Mesenchymal stem cell (in vitro differentiated cells and primary cell): Measurements from ENCODE around the gene SLC23A3.

Source experiments
- DNase-seq: peaks from one replicate; pipeline ENCODE4 v3.0.0-alpha.2; 2013
- H2AFZ ChIP-seq: one replicate; pipeline ENCODE4 v1.6.1; 2013; ENCODE audit warnings: low read depth, mild to moderate bottlenecking, control low read depth, inconsistent platforms, low read length, moderate library complexity
- H2AK5ac ChIP-seq: 2 replicates; pipeline ENCODE4 v1.6.1; 2013; ENCODE audit warnings: low read length, moderate library complexity, mild to moderate bottlenecking, inconsistent platforms; ENCODE audit not compliant: severe bottlenecking
- H2BK120ac ChIP-seq: one replicate; pipeline ENCODE4 v1.6.1; 2013; ENCODE audit warnings: low read depth, mild to moderate bottlenecking, inconsistent platforms, low read length, moderate library complexity
- H2BK12ac ChIP-seq, 2 experiments: one replicate each; pipeline ENCODE4 v1.6.1; 2013; ENCODE audit warnings: inconsistent platforms in 2 of 2, low read length in 2 of 2, mild to moderate bottlenecking in 2 of 2, moderate library complexity in 2 of 2, control low read depth in 1 of 2
- H2BK15ac ChIP-seq: one replicate; pipeline ENCODE4 v1.6.1; 2013; ENCODE audit warnings: mild to moderate bottlenecking, low read depth, inconsistent platforms; ENCODE audit not compliant: poor library complexity, severe bottlenecking
- H2BK5ac ChIP-seq: 2 replicates; pipeline ENCODE4 v1.6.1; 2013; ENCODE audit warnings: low read depth, mild to moderate bottlenecking, low read length, control low read depth, inconsistent platforms; ENCODE audit not compliant: poor library complexity, severe bottlenecking
- H3K14ac ChIP-seq, 2 experiments: one replicate each; pipeline ENCODE4 v1.6.1; 2013; ENCODE audit warnings: inconsistent platforms in 2 of 2, low read length in 2 of 2, control low read depth in 1 of 2, mild to moderate bottlenecking in 1 of 2, moderate library complexity in 1 of 2
- H3K18ac ChIP-seq, 2 experiments: one replicate each; pipeline ENCODE4 v1.6.1; 2013; ENCODE audit warnings: inconsistent platforms in 2 of 2, low read length in 2 of 2, control low read depth in 1 of 2, low read depth in 1 of 2, mild to moderate bottlenecking in 1 of 2
- H3K23ac ChIP-seq, 2 experiments: one replicate each; pipeline ENCODE4 v1.6.1; 2013; ENCODE audit warnings: inconsistent platforms in 2 of 2, low read length in 2 of 2, mild to moderate bottlenecking in 2 of 2, moderate library complexity in 2 of 2, control low read depth in 1 of 2
- H3K27ac ChIP-seq: 2 replicates; pipeline ENCODE4 v1.5.1; 2013; ENCODE audit warnings: mild to moderate bottlenecking, moderate library complexity, low read length, control low read depth, inconsistent platforms; ENCODE audit not compliant: poor library complexity, severe bottlenecking
- H3K27me3 ChIP-seq, 2 experiments: 2 replicates each; pipeline versions ENCODE4 v1.6.1 to v1.7.0; 2013; ENCODE audit warnings: low read length in 2 of 2, mild to moderate bottlenecking in 2 of 2, moderate library complexity in 2 of 2, control low read depth in 1 of 2, inconsistent platforms in 1 of 2; ENCODE audit not compliant: control insufficient read depth in 1 of 2, insufficient read depth in 1 of 2
- H3K36me3 ChIP-seq, 2 experiments: 2 replicates each; pipeline versions ENCODE4 v1.6.1 to v1.7.0; 2013; ENCODE audit warnings: low read length in 2 of 2, control low read depth in 1 of 2, inconsistent platforms in 1 of 2, low read depth in 1 of 2, mild to moderate bottlenecking in 1 of 2; ENCODE audit not compliant: insufficient read depth in 2 of 2, control insufficient read depth in 1 of 2
- H3K4ac ChIP-seq, 2 experiments: one replicate each; pipeline ENCODE4 v1.6.1; 2013; ENCODE audit warnings: inconsistent platforms in 2 of 2, low read length in 2 of 2, mild to moderate bottlenecking in 2 of 2, moderate library complexity in 2 of 2, control low read depth in 1 of 2, low read depth in 1 of 2
- H3K4me1 ChIP-seq: 2 replicates; pipeline ENCODE4 v1.6.1; 2013; ENCODE audit warnings: low read depth, low read length, control low read depth; ENCODE audit not compliant: control insufficient read depth, insufficient read depth
- H3K4me2 ChIP-seq: 2 replicates; pipeline ENCODE4 v1.6.1; 2013; ENCODE audit warnings: low read length, mild to moderate bottlenecking, inconsistent platforms; ENCODE audit not compliant: poor library complexity, severe bottlenecking
- H3K4me3 ChIP-seq, 2 experiments: 2 replicates each; pipeline versions ENCODE4 v1.5.1 to v1.7.0; 2013; ENCODE audit warnings: low read length in 2 of 2, mild to moderate bottlenecking in 2 of 2, control low read depth in 1 of 2, low read depth in 1 of 2; ENCODE audit not compliant: insufficient read depth in 1 of 2
- H3K79me1 ChIP-seq: replicated peaks from 2 replicates; pipeline ENCODE4 v1.6.1; 2013; ENCODE audit warnings: mild to moderate bottlenecking, control low read depth, low read length, inconsistent platforms; ENCODE audit not compliant: poor library complexity, severe bottlenecking
- H3K9ac ChIP-seq: 2 replicates; pipeline ENCODE4 v1.7.0; 2013; ENCODE audit warnings: mild to moderate bottlenecking, low read length, moderate library complexity
- H3K9me3 ChIP-seq: 2 replicates; pipeline ENCODE4 v1.7.0; 2013; ENCODE audit warnings: mild to moderate bottlenecking, low read length; ENCODE audit not compliant: control insufficient read depth
- H4K8ac ChIP-seq: one replicate; pipeline ENCODE4 v1.6.1; 2013; ENCODE audit warnings: inconsistent platforms, mild to moderate bottlenecking, low read length, moderate library complexity
- H4K91ac ChIP-seq: one replicate; pipeline ENCODE4 v1.6.1; 2013; ENCODE audit warnings: mild to moderate bottlenecking, low read length, inconsistent platforms
- WGBS: methylation state at CpG from one replicate; pipeline ENCODE4 v1.1.7; 2013; ENCODE audit warnings: mixed read lengths; 5-methylcytosine and 5-hydroxymethylcytosine counted together

SLC23A3 gene

GRCh38 chr2:219175928-219176817 lies 6.3 kb upstream of the SLC23A3 start:
- Histone ChIP-seq H2AFZ (peak overlapping the region; percentile 2), H3K27ac (peak overlapping the region; percentile 55), H4K91ac (peak overlapping the region; percentile 11), H3K14ac (peak overlapping the region in 1 of 2 experiments; percentile 58), H2BK5ac (peak overlapping the region; percentile 1), H2AK5ac (no peak overlapping the region), H3K9ac (peak overlapping the region; percentile 99), H3K4me3 (peak overlapping the region; percentile 64 to 92), H3K79me1 (peaks cover 22% of the 10 kb centered on the region), H2BK120ac (no peak overlapping the region), H3K9me3 (no peaks in the 10 kb centered on the region), H2BK12ac (peak overlapping the region in 1 of 2 experiments; percentile 57), H3K18ac (peak overlapping the region; percentile 73 to 95), H3K27me3 (no peaks in the 10 kb centered on the region), H3K23ac (peak overlapping the region in 1 of 2 experiments; percentile 67), H3K4me1 (peaks cover 18% of the 10 kb centered on the region), H3K36me3 (peaks cover 43 to 58% of the 10 kb centered on the region in 2 experiments), H3K4me2 (peak overlapping the region; percentile 94), H4K8ac (peak overlapping the region; percentile 45), H3K4ac (peak overlapping the region; percentile 1 to 9), H2BK15ac (peak overlapping the region; percentile 75)
- under 1% methylated on average over 29 of the region's 45 CpGs for WGBS
- DNase-seq, result peak; percentile 62

GRCh38 chr2:219175486-219175885 lies 5.7 kb upstream of the SLC23A3 start:
- Histone ChIP-seq H2AFZ (no peak overlapping the region), H2BK12ac (no peak overlapping the region), H2BK5ac (no peak overlapping the region), H2BK15ac (no peak overlapping the region), H3K79me1 (peaks cover 16% of the 10 kb centered on the region), H3K27me3 (no peaks in the 10 kb centered on the region), H4K91ac (no peak overlapping the region), H3K23ac (no peak overlapping the region), H4K8ac (no peak overlapping the region), H3K14ac (no peak overlapping the region), H2BK120ac (no peak overlapping the region), H3K36me3 (peaks cover 36 to 51% of the 10 kb centered on the region in 2 experiments), H3K4me3 (peak overlapping the region in 1 of 2 experiments; percentile 92), H3K4me2 (no peak overlapping the region), H3K4ac (no peak overlapping the region), H3K18ac (no peak overlapping the region), H3K27ac (no peak overlapping the region), H3K9ac (peak overlapping the region; percentile 99), H2AK5ac (no peak overlapping the region), H3K4me1 (peaks cover 18% of the 10 kb centered on the region), H3K9me3 (no peaks in the 10 kb centered on the region)
- WGBS, result 88% methylated on average over 7 of the region's 7 CpGs
- DNase-seq, result no peak

- Histone ChIP-seq H2AFZ (no peak overlapping the region), H3K27ac (peak overlapping the region; percentile 64), H4K91ac (no peak overlapping the region), H3K4me3 (peak overlapping the region in 1 of 2 experiments; percentile 14), H3K18ac (no peak overlapping the region), H3K27me3 (no peaks in the 10 kb centered on the region), H2BK15ac (no peak overlapping the region), H3K9ac (peak overlapping the region; percentile 23), H3K9me3 (no peaks in the 10 kb centered on the region), H3K4me1 (peaks cover 18% of the 10 kb centered on the region), H3K23ac (no peak overlapping the region), H2BK5ac (no peak overlapping the region), H3K4me2 (no peak overlapping the region), H3K4ac (no peak overlapping the region), H2BK12ac (no peak overlapping the region), H3K79me1 (peaks cover 13% of the 10 kb centered on the region), H3K14ac (no peak overlapping the region), H2AK5ac (no peak overlapping the region), H3K36me3 (peaks cover 29 to 44% of the 10 kb centered on the region in 2 experiments), H2BK120ac (no peak overlapping the region), H4K8ac (no peak overlapping the region)
- no peak for DNase-seq
- WGBS, result 93% methylated on average over 5 of the region's 7 CpGs
Observed at GRCh38 chr2:219174801-219175200, 5.0 kb upstream of the SLC23A3 start.

- H2AK5ac ChIP-seq, result no peak overlapping the region
- no peak overlapping the region for H3K4me2 ChIP-seq
- no peak overlapping the region for H2BK15ac ChIP-seq
- H3K9ac ChIP-seq, result peak overlapping the region; percentile 23
- H3K4me1 ChIP-seq, result peaks cover 17% of the 10 kb centered on the region
- H3K27me3 ChIP-seq, result no peaks in the 10 kb centered on the region
- no peak overlapping the region for H3K14ac ChIP-seq
- peaks cover 26 to 38% of the 10 kb centered on the region in 2 experiments for H3K36me3 ChIP-seq
- no peak overlapping the region for H2AFZ ChIP-seq
- WGBS, result 93% methylated on average over 3 of the region's 3 CpGs
- no peak overlapping the region for H3K4ac ChIP-seq
- H4K8ac ChIP-seq, result no peak overlapping the region
- H3K27ac ChIP-seq, result peak overlapping the region; percentile 30
- no peak overlapping the region for H3K18ac ChIP-seq
- no peak overlapping the region for H4K91ac ChIP-seq
- H3K79me1 ChIP-seq, result peaks cover 10% of the 10 kb centered on the region
- no peak overlapping the region for H2BK5ac ChIP-seq
- no peak overlapping the region for H2BK120ac ChIP-seq
- H3K4me3 ChIP-seq, result peak overlapping the region in 1 of 2 experiments; percentile 14
- DNase-seq, result no peak
- no peak overlapping the region for H3K23ac ChIP-seq
- no peak overlapping the region for H2BK12ac ChIP-seq
- no peaks in the 10 kb centered on the region for H3K9me3 ChIP-seq
Observed at GRCh38 chr2:219174146-219174545, 4.3 kb upstream of the SLC23A3 start.
